Measurements from ENCODE around the gene RASL10B. TPM values are rescaled to one million over a fixed set of nuclear protein-coding genes. Genes with fewer than 3 reads are reported as not detected.

Gene RASL10B
- total and polyA plus RNA-seq, 10 donors = 0.09 to 0.74 (median 0.29) TPM; not detected in 1

- TF ChIP-seq POLR2AphosphoS5 (IDR thresholded peaks at IDR 0.05) = no peak
- TF ChIP-seq POLR2A (IDR thresholded peaks at IDR 0.05) = no peak
- TF ChIP-seq CTCF (IDR thresholded peaks at IDR 0.05 in 8 of 11, conservative IDR thresholded peaks at IDR 0.05 in 3 of 11) = no peak
- H3K27ac ChIP-seq = no peak within 1 kb of the TSS
- no peak within 1 kb of the TSS for H3K4me3 ChIP-seq
- WGBS, 5 donors = 49 to 66% (median 50%) methylated on average over 8 to 9 of the region's 9 CpGs
- peaks cover 0 to 4% (median 0%) of the 10 kb centered on the region in 8 donors for H3K9me3 ChIP-seq
- intact Hi-C loops (cut with DNase I; ENCODE audit: low total_unique reads) = no loop called here
- peaks cover 4 to 51% (median 27%) of the 10 kb centered on the region in 7 donors for H3K27me3 ChIP-seq (replicated peaks in 1 of 7)
- DNase-seq = no peak
- H3K4me1 ChIP-seq = peaks cover 0 to 27% (median 7%) of the 10 kb centered on the region in 6 donors
- no peaks in the 10 kb centered on the region for H3K36me3 ChIP-seq
Measured at GRCh38 chr17:35752945-35753764, 21.7 kb downstream of the RASL10B start, which contains the start of gene GAS2L2. TSS of gene GAS2L2 (minus strand) at chr17:35753239. CDS start at chr17:35752850, 389 bp downstream.

GRCh38 chr17:35757243-35757642 is 25.8 kb downstream of the RASL10B start:
- H3K4me1 ChIP-seq = peaks cover 0 to 15% (median 3%) of the 10 kb centered on the region in 6 donors
- peaks cover 0 to 11% (median 0%) of the 10 kb centered on the region in 7 donors for H3K27me3 ChIP-seq (replicated peaks in 1 of 7)
- no peak overlapping the region for H3K27ac ChIP-seq
- peaks cover 0 to 4% (median 0%) of the 10 kb centered on the region in 8 donors for H3K9me3 ChIP-seq
- intact Hi-C loops (cut with DNase I; ENCODE audit: low total_unique reads) = no loop called here
- no peak overlapping the region for H3K4me3 ChIP-seq
- TF ChIP-seq POLR2AphosphoS5 (IDR thresholded peaks at IDR 0.05) (no peak), POLR2A (IDR thresholded peaks at IDR 0.05) (no peak), CTCF (IDR thresholded peaks at IDR 0.05 in 8 of 11, conservative IDR thresholded peaks at IDR 0.05 in 3 of 11) (no peak)
- no peaks in the 10 kb centered on the region for H3K36me3 ChIP-seq
- no peak for DNase-seq

GRCh38 chr17:35760587-35760986 is 29.1 kb downstream of the RASL10B start, which contains the start of gene C17orf50:
TSS of gene C17orf50 (plus strand) at chr17:35760887. CDS start at chr17:35760942, 55 bp downstream.
- no peaks in the 10 kb centered on the region for H3K36me3 ChIP-seq
- peaks cover 0 to 4% (median 0%) of the 10 kb centered on the region in 7 donors for H3K27me3 ChIP-seq (replicated peaks in 1 of 7)
- no peak within 1 kb of the TSS for H3K4me3 ChIP-seq
- no peak within 1 kb of the TSS for H3K27ac ChIP-seq
- intact Hi-C loops (cut with DNase I; ENCODE audit: low total_unique reads) = no loop called here
- DNase-seq = no peak
- H3K4me1 ChIP-seq = peaks cover 6 to 30% (median 15%) of the 10 kb centered on the region in 6 donors
- no peak for TF ChIP-seq POLR2A (IDR thresholded peaks at IDR 0.05)
- no peak for TF ChIP-seq CTCF (IDR thresholded peaks at IDR 0.05 in 8 of 11, conservative IDR thresholded peaks at IDR 0.05 in 3 of 11)
- TF ChIP-seq POLR2AphosphoS5 (IDR thresholded peaks at IDR 0.05) = no peak
- H3K9me3 ChIP-seq = peaks cover 0 to 4% (median 0%) of the 10 kb centered on the region in 8 donors
- WGBS, 5 donors = 56 to 100% (median 95%) methylated on average over 1 of the region's 1 CpG

GRCh38 chr17:35761601-35762000 is 30.2 kb downstream of the RASL10B start:
- TF ChIP-seq CTCF (IDR thresholded peaks at IDR 0.05 in 8 of 11, conservative IDR thresholded peaks at IDR 0.05 in 3 of 11) (no peak), POLR2A (IDR thresholded peaks at IDR 0.05) (no peak), POLR2AphosphoS5 (IDR thresholded peaks at IDR 0.05) (no peak)
- H3K9me3 ChIP-seq = peaks cover 0 to 4% (median 0%) of the 10 kb centered on the region in 8 donors
- H3K4me1 ChIP-seq = peaks cover 6 to 22% (median 15%) of the 10 kb centered on the region in 6 donors
- no peak overlapping the region for H3K27ac ChIP-seq
- no peak for DNase-seq
- H3K4me3 ChIP-seq = no peak overlapping the region
- intact Hi-C loops (cut with DNase I; ENCODE audit: low total_unique reads) = no loop called here
- peaks cover 0 to 4% (median 0%) of the 10 kb centered on the region in 7 donors for H3K27me3 ChIP-seq (replicated peaks in 1 of 7)
- WGBS, 5 donors = 87 to 92% (median 90%) methylated on average over 5 of the region's 5 CpGs
- H3K36me3 ChIP-seq = no peaks in the 10 kb centered on the region
